Stimulated activated CD4-positive, alpha-beta T cell treated with anti-CD3 and anti-CD28 coated beads, Interleukin-15, amount 100 ng/mL, for 1 hour (primary cell): ENCODE results near the gene CHST11.
"Not testable (repeated sequence)": the region's sequence is repeated elsewhere in the genome, so short reads cannot be mapped to it uniquely, and the experiment has no call there.

Source experiments
- DNase-seq, 2 donors: peaks; one replicate each; pipeline ENCODE4 v3.0.0-alpha.2; 2020; ENCODE audit warnings: low read depth in 1 of 2, low spot score in 1 of 2

Gene CHST11

GRCh38 chr12:104524034-104524832, 67.5 kb downstream of the CHST11 start:
- DNase-seq: no peak

DNA sequence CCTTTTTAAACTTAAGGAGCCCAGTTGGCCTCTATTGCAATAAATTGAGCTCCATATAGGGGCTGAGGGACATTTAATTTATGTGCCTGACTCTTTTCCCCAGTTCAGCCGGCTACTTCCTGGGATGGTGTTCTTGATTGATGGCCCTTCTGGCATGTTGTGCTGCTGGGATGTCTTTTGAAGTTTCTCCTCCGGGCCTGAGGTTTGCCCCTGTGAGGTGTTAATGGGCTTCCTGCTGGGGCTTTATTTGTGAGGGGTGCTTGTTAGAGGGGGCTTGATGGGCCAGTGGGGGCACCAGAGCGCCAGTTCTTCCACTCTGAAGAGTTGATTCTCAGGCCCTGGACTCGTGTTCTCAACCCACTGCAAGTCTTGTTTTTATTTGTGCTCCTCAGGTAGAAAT, 69.6 kb downstream of the CHST11 start:
- DNase-seq: no peak

- no peak for DNase-seq
Measured at GRCh38 chr12:104526751-104527150, 70.0 kb downstream of the CHST11 start.

DNA sequence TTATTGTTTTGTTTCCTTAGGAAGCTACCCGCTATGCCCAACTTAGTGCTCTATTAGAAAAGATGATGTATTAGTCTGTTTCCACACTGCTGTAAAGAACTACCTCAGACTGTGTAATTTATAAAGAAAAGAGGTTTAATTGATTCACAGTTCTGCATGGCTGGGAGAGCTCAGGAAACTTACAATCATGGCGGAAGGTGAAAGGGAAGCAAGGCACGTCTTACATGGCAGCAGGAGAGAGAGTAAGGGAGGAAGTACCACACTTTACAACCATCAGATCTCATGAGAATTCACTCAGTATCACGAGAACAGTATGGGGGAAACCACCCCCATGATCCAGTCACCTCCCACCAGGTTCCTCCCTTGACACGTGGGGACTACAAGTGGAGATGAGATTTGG, 70.9 kb downstream of the CHST11 start:
- not testable (repeated sequence) for DNase-seq

DNA sequence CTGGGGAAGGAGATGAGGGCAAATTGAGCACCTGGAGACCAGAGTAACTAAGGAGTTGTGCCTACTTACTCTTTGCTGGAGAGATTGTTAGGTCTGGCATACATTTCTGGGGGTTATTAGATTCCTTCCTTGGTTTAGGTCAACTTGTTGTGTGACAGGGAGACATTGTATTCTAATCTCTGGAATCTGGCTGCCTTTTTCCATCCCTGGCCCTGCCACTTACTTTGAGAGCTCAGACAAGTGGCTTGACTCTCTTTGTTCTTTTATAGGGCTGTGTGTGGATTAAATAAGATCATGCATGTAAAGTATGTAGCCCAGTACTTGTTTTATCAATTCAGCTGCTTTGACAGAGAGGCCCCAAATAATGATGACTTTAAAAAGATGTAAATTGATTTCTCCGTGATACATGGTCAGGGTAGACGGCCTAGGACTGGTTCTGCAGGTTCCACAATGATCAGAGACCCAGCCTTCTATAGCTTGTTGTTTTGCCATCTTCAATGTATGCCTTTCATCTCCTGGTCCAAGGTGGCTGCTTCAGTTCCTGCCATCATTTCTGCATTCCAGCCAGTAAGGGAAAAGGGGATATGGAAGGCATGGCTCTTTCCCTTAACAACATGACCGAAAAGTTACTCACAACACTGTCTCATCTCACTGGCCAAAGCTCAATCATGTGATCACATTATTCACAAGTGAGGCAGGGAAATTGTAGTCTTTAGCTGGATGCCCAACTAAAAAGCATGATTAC, 72.6 kb downstream of the CHST11 start:
- no peak for DNase-seq

- no peak for DNase-seq
Measured at GRCh38 chr12:104532636-104533035, 75.9 kb downstream of the CHST11 start.

- no peak for DNase-seq
Measured at GRCh38 chr12:104533134-104533533, 76.4 kb downstream of the CHST11 start.

DNA sequence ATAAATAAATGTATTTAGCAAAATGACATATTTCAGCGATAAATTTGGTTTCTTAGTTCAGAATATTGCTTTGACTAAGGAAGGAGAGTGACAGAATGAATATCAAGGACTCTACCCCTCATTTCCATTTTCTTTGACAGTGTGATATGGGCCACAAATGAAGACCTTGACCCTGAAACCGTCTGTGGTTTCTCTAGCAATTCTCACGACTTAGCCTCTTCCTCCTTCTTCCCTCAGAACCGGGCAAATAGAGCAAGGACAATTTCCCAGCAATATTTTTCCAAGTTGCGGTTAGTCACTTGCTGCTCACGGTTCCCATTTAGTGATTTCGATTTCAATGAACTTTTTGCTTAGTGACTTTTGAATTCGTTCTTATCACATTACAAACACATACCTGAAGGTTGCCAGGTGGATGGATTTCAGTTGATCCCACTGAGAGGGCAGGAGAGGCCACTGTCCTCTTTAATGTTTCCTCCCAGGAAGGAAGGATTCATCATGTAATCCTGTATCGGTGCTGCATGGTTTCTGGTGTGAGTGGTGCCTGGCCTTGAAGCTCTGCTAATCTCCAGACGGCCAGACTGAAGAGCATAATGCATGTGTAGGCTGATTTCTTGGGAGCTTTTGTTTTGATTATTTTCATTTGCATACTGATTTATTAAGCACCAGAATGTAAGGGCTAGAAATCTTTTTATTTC, 77.6 kb downstream of the CHST11 start:
- no peak for DNase-seq

- no peak for DNase-seq
Measured at GRCh38 chr12:104534857-104535248, 78.1 kb downstream of the CHST11 start.

DNA sequence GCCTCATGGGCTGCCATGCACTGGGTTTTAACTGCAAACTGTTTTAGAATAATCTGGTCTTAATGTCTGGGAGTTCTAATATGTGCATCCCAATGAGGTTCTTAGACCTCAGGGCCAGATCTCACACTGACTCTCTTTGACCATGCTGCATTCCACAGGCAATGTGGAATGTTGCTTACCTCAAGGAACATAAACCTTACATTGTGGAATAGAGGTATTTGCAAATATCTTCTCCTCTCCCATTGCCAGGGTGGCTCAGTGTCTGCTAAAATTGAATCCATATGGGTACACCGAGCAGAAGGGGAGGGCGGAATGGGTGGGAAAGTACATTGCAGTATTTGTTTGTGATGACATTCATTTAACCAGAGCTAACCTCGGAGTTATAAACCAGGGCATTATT, 78.6 kb downstream of the CHST11 start:
- DNase-seq: no peak

GRCh38 chr12:104536841-104537240, 80.1 kb downstream of the CHST11 start:
- DNase-seq: no peak

DNA sequence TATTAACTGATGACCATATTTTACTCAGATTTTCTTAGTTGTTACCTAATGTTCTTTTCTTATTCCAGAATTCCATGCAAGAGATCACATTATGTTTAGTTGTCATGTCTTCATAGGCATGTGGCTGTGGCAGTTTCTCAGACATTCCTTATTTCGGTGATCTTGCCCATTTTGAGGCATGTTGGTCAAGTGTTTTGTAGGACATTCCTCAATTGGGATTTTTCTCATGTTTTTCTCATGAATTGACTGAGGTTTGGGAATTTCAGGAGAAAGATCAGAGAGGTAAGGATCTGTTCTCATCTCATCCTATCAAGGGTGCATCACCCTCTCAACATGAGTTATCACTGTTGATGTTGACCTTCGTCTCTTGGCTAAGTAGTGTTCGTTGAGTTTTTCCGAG, 81.3 kb downstream of the CHST11 start:
- no peak for DNase-seq

DNA sequence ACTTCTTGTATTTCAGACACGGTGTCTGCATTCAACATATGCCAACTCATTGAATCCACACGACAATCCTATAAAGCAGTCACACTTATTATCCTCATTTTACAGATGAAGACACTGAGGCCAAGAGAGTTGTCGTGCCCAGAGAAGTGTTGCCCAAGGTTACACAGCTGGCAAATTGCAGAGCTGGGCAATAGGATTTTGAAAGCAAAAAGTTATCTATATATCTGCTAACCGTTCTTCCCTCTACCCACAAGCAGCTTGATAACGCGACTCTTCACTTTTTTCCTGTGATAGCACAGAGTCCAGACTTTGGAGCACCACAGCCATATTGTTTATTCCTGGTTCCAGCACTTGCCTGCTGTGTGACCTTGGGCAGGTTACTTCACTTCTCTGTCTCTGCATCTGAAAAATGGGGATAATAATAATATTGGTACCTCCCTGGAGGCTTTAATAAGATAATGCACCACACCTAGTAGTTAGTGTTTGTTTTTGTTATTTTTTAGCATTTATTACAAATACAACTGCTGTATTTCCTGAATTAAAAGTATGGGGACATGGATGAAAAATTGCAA, 82.2 kb downstream of the CHST11 start:
- DNase-seq: no peak

DNA sequence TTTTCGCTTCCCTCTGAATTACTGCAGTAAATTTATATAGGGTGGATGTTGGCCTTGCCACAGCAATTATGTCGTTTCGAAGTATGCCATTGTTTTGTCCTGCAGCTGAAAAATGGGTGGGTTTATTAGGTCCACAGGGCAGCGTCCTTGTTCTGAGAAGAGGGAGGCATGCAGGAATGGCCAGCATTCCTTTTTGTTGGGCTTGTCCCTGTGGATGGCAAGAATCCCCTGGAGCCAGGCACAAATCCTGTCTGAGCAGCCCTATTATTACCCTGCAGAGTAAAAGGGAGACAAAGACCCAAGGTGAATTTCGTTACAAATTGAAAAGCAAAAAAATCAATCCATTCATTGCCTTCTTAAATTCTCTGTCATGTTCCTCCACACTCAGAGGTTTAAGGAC, 88.1 kb downstream of the CHST11 start:
- DNase-seq: no peak

- DNase-seq: no peak
Measured at GRCh38 chr12:104546575-104546974, 89.8 kb downstream of the CHST11 start.

GRCh38 chr12:104547235-104547634, 90.5 kb downstream of the CHST11 start:
- DNase-seq: no peak

GRCh38 chr12:104549815-104550480, 93.2 kb downstream of the CHST11 start:
- DNase-seq: no peak

- DNase-seq: no peak
Measured at GRCh38 chr12:104551313-104551931, 94.7 kb downstream of the CHST11 start.

- no peak for DNase-seq
Measured at GRCh38 chr12:104553421-104553820, 96.7 kb downstream of the CHST11 start.

DNA sequence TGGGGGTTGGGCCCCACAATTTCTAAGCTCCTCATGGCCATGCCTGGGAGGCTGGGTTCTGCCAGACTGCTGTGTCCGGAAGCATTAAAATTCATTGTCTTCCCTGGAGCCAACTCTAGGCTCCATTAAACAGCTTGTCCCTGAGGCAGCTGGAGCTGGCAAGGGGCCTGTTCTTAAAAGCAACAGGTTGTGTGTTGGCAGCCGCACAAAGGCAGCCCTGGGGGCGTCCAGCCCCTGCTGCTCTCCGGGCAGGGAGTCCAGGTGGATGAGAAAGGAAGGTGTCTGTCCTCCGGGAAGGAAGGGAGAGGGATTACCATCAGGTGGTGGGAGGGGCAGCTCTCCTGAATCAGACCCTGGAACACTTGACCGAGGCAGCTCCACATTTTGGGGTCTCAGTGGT, 98.9 kb downstream of the CHST11 start:
- no peak for DNase-seq
